Amygdala (tissue), 56 donors: ENCODE measurements around the gene HAUS8.
"Not testable (repeated sequence)": the region's sequence is repeated elsewhere in the genome, so short reads cannot be mapped to it uniquely, and the experiment has no call there.

ENCODE experiments used
- DNase-seq, 56 donors: peaks; one replicate each; lab custom pipeline; 2025; lab: John Stamatoyannopoulos, UW

Gene HAUS8, protein sequence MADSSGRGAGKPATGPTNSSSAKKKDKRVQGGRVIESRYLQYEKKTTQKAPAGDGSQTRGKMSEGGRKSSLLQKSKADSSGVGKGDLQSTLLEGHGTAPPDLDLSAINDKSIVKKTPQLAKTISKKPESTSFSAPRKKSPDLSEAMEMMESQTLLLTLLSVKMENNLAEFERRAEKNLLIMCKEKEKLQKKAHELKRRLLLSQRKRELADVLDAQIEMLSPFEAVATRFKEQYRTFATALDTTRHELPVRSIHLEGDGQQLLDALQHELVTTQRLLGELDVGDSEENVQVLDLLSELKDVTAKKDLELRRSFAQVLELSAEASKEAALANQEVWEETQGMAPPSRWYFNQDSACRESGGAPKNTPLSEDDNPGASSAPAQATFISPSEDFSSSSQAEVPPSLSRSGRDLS

DNA sequence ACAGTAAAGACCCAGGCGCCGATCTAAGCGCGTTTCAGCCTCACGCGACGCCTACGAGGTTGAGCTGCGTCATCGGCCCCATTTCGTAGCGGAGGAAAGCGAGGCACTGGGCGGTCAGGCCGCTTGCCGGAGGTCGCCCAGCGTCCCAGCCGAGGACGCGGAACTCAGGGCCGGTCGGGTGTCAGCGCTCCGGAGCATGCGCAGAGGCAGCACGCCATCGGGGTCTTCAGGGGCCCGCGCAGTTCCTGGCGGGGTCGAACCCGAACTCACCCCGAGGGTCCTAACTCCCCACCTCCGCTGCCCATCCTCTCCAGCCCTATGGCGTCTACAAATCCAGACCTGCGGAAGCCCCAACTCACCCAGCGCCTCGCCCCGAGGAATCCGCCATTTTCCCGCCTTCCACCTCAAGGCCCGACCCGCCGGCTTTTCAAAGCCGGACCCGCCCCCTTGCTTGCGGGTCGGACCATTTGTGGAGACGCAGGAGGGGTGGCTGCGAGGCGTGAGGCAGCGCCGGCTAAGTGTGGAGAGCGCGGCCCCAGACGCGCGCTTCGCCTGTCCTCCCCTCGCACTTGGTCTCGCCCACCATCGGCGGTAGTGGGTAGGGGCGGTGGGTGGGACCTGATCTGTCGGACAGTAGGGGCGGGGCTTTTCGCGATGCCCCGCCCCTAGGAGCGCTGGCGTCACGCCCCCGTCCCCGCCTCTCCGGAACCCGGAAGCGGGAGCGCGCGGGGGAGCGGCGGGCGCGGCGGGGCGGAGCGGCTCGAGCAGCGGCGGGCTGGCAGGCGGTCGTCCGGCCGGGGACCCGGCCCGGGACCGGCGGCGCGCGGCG, at the start of gene HAUS8, which contains the start of gene MYO9B:
Gene HAUS8, minus strand, starts transcription at position 418 of the 829 bp plus-strand sequence. Its CDS starts 30 bp downstream, at position 388.
Gene MYO9B, plus strand, starts transcription at position 743 of the 829 bp plus-strand sequence. CDS start 25,941 bp downstream, outside the sequence.
- DNase-seq, result peak; percentile 67 to 100 (median 98)

DNA sequence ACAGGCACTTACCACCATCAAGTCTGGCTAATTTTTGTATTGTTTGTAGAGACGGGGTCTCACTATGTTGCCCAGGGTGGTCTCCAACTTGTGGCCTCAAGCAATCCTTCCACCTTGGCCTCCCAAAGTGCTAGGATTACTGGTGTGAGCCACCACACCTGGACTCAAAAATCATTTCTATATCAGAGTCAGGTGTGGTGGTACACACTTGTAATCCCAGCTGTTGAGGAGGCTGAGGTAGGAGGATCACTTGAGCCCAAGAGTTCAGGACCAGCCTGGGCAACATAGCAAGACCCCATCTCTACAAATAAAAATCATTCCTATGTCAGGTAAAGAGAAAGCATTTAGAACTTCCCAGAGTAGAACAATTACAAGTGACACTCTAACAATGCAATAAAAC, 48.8 kb upstream of the HAUS8 start:
- DNase-seq, result no peak

DNA sequence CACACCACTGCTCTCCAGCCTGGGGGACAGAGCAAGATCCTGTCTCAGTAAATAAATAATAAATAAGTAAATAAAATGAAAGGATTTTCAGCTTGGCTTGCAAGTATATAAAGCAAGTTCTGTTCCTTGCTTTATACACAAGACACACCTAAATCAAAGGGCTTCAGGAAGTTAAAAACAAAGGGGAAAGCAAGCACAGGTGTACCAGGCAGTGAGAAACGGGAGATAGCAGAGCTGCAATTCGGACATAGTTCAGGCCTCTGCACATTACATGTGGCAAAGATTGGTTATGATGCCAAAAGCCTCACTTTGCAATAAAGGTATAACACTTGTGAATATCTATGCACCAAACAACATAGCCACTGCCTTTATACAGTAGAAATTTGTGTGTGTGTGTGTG, 47.8 kb upstream of the HAUS8 start:
- no peak for DNase-seq

DNA sequence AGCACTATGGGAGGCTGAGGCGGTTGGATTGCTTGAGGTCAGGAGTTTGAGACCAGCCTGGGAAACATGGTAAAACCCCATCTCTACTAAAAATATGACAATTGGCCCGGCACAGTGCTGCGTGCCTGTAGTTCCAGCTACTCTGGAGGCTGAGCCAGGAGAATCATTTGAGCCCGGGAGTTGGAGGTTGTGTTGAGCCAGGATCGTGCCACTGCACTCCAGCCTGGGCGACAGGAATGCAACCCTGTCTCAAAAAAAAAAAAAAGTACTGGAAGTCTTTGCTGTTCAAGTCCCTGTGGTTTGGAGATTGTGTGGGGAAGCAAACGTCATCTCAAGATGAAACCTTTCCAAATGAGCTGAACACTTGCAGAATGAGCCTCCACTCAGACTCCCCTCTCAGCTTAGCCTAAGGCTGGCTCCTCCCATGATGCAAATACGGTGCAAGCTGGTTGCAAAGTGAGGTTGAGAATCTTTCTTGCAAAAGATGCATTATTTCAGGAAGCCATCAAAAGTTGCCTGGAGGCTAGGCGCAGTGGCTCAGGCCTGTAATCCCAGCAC, 46.6 kb upstream of the HAUS8 start:
- DNase-seq, result no peak

DNA sequence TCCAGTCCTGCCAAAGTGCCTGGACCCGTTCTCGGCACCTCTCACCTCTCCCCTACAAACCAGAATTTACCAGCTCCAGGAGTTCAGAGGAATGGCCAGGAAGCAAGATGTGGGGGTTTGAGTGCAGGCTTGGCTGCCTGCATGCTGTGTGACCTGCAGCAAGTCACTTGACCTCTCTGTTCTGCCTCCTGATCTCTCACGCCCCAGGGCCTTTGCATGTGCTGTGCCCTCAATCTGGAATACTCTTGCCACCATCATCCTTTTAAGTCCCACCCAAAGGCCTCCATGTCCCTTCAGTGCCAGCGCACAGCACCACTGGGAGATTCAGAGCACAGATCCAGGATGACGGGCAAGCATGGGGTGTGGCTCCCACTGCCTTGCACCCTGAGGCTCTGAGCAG, 43.7 kb upstream of the HAUS8 start:
- DNase-seq, result no peak

DNA sequence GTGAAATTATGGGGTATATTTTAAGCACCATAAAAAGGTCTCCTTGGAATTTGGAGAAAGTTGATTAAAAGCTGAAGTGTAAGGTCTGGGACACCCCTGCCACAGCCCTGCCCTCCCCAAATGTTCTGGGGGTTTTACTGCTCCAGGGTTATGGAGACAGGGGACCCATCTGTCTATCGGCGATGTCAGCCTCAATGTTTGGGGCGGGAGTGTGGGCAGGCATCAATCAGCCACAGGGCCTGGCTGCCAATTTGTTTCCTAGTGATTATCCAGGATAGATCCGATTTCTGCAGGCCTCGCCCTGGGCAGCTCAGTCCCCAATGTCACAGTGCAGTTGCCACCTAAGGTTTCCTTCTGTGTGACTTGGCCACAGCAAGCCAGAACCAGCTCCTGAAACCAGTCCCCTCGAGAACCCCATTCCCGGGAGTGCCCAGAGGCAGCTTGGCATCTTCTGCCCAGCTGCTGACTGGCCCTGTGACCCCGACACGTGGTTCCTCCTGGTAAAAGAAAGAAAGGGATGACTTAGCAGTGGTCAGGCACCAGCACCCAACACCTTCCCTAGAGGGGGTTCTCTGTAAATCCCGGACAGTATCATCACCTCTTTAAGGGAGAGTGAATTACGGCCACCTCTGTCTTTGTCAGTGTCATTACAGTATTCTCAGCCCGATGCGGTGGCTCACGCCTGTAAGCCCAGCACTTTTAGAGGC, 41.9 kb upstream of the HAUS8 start:
- peak in 12 of 56 donors; percentile 3 to 33 (median 13) for DNase-seq

DNA sequence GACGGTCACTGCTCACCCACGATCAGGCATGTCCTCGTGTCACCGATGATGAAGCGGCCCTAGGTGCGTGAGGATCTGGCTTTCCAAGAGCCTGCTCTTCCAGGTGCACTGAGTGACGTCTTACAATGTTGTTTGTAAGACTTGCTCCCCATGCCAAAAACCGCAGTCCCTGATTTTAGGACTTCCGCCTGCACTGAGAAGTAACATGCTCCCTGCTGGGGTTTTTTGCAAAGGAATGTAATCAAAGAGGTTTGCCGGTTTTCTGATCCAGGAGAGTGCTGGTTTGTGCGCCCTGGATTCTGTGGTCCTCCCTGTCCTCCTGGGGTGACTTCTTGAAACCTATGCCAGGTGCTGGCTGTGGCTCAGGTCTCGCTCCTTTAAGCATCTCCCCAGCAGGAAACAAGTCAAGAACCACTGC, 39.2 kb upstream of the HAUS8 start:
- no peak for DNase-seq

DNA sequence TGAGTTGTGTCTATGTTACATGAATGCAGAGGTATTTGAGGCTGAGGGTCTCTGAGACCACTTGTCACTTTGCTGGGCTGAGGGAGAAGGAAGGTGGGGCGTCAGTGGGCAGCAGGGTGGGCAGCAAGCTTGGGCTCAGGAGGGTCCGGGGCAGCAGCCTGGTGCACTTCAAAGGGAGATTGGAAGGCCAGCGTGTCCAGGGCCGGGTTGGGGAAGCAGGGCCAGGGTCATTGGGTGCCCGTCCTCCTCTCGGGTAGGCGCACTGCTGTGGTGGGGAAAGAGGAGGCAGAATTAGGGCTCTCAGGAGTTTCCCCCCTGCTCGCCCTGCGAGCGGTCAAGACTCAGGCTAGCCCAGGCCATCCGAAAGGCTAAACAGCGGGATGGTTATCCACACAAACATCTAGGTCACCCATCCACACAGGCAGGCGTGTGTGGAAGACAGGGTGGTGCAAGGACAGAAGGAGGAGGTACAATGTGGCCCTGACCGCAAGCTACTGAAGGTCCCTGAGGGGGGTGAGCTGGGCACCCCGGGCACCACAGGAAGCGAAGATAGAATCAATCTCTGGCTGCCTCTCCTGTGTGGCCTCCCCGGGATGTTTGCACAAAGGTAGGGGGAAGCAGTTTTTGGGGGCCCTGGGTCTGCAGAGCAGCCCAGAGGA, 38.0 kb upstream of the HAUS8 start:
- no peak for DNase-seq

DNA sequence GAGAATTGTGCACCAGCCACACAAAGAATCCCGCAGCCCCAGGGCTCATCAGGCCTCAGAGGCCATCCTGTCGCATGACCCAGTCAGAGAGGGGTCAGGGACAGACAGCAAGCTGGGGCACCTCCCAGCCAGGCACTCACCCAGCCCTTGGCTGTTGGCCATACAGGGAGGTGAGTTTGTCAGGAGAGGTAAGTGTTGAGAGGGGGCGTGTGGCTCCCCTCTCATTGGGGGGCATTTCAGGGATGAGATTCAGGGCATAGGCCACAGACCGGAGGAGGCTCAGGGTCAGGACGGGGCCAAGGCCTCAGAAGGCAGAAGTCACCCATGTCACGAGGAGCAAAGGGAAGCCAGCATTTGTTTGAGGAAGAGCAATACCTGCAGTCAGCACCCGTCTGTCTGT, 37.4 kb upstream of the HAUS8 start:
- DNase-seq, result peak in 1 of 56 donors; percentile 29

DNA sequence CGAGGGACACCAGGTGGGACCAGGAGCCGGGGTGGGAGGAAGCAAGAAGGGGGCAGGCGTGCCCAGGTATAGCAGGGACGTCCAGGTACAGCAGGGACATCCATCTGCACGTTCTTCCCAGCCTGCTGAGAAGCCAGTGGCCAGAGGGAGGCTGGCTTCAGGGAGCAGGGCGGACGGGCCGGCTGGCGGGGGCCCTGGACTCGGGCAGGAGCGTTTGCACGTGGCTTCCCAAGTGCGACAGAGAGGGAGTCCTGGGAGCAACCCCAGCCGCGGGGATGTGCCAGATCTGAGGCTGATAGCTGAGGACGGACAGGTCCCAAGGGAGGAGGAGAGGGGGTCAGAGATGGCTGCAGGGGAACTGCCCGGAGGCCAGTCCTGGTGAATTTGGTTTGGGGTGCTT, 37.0 kb upstream of the HAUS8 start:
- no peak for DNase-seq

DNA sequence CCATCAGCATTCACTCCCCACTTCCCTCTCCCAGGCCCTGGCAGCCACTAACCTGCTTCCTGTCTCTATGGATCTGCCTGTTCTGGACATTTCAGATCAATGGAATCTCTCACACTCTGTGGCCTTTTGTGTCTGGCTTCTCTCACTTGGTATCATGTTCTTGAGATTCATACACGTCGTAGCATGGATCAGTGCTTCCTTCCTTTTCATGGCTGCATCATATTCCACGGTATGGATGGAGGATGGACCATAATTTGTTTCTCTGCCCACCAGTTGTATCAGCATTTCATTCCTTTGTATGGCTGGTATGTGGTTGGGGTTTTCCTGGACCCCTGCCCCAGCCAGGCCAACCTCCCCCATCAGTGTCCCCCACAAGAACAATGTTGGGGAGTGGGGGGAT, 36.5 kb upstream of the HAUS8 start:
- DNase-seq, result no peak

DNA sequence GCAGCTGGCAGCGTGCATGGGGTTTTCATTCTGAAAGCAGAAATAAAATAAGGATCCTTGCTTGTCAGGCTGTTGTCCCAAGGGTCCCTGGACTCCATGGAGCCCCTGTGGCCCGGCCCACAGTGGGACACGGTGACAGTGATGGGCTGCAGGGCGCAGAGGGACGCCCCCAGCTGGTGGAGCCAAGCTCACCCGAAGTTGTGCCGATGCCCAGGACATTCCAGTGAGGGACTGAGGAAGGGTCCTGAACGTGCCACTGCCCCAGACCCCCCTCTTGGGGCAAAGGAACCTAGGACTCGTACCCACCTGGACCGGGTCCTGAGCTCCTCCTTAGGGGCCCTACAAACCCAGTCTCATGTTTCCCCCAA, 35.3 kb upstream of the HAUS8 start:
- DNase-seq, result no peak

DNA sequence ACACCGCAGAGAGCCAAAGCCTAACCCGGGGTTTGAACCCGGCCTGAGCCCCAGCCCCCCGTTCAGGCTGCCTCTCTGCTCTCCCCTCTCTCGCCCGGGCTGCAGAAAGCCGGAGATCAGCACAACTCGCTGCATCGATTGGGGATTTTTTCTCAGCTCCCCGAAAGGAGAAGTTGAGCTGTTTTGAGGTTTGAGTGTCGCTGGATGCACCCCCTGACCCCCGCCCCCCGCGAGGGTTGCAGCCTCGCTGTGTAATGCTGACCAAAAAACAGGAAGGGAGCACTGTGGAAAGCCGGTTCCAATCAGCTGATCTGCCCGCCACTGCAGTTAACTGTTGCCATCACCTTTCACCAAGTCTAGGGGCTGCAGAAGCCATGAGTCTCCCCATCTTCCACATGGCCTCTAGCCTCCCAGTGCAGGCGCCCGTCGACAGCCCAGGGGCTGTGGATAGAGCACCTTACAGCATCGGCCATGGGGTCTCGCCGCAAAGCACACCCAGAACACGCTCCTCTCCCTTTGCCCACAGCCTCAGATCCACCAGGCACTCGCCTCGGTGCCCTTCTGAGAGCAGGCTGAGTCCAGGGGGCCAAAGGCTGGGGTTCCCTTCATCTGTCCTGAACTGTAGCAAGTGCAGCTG, 34.8 kb upstream of the HAUS8 start:
- DNase-seq, result peak in 24 of 56 donors; percentile 11 to 67 (median 27)

DNA sequence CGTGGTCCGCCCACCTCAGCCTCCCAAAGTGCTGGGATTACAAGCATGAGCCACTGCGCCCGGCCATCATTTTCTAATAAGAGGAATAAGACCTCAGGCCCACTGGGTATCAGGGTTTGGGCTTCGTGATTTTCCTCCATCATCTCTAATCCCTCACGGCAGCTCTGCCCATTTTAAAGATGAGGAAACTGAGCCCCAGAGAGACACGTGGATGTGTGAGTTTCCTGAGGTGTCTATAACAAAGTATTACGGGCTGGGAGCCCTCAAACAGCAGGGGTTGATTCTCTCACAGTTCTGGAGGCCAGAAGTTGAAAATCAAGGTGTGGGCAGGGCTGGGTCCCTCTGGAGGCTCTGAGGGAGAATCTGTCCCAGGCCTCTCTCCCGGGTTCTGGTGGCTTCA, 34.0 kb upstream of the HAUS8 start:
- no peak for DNase-seq

DNA sequence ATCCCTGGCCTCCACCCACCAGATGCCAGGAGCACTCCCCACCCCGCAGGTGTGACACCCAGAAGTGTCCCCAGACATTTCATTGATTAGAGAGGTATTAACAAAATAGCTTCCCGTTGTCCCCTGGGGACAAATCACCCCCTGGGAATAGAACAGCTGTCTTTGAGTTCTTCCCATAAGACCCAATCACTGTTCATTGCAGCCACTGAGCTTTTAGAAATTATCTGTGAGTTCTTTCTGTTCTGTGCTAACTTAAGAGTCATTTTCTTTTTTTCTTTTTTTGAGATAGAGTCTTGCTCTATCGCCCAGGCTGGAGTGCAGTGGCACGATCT, 33.2 kb upstream of the HAUS8 start:
- DNase-seq, result no peak

DNA sequence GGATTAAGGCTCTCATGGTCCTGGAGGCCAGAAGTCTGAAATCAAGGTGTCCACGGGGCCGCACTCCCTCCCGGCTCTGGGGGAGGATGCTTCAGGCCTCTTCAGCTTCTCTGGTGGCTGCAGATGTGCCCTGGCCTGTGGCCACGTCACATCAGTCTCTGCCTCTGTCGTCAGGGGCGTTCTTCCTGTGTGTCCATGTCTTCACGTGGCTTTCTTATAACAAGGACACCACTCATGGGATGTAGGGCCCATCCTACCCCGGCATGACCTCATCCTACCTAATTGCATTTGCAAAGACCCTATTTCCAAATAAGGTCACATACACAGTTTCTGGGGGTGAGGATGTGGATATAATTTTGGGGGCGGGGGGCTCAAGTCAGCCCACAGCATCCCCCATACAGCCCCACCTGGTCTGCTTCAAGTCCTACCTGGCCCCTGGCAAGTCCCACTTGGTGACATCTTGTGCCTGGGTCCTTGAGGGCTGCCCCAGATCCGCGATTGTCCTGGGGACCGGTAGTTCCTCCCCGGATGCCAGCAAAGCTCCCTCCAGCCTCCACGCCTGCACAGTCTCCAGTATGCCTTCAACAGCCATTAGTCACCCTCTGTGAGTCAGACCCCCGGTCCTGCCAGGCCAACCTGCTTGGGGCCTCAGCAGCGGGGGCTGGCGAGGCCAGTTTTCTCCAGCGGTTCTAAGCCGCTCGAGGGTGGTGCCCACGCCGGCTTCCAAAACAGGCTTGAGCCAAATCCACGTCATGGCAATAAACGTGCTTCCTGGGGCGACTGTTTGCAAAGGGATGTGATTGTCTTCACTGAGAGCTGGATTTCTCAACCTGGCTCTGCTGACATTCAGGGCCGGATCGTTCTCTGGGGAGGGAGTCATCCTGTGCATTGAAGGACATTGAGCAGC, 32.5 kb upstream of the HAUS8 start:
- DNase-seq, result peak in 26 of 56 donors; percentile 9 to 73 (median 30)

DNA sequence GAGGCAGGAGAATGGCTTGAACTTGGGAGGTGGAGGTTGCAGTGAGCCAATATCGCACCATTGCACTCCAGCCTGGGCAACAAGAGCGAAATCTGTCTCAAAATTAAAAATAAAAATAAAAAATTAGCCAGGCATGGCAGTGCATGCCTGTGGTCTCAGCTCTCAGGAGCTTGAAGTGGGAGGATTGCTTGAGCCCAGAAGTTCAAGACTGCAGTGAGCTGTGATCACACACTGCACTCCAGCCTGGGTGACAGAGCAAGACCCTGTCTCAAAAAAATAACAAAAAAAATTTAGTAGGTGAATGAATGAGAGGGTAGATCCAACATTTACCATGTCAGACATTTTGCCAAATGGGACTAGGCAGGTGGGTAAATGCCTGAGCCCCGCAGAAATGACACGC, 31.7 kb upstream of the HAUS8 start:
- not testable (repeated sequence) for DNase-seq

DNA sequence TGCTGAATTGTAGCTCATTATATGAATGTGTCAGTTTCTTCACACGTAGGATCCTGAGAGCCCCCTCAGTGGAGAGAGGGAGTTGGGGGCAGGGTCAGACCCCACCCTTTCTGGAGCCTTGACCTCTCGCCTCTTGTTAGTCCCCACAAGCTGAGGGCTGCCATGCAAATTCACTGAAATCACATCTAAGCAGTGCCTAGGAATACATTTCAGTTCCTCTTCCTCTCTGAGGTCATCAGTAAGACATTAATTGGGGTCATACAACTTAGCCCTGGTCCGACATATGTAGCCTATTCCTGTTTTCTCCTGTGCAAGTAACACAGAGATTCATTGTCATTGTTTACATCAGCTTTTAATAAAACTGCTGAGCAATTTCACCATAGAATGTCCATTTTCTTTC, 30.3 kb upstream of the HAUS8 start:
- no peak for DNase-seq

DNA sequence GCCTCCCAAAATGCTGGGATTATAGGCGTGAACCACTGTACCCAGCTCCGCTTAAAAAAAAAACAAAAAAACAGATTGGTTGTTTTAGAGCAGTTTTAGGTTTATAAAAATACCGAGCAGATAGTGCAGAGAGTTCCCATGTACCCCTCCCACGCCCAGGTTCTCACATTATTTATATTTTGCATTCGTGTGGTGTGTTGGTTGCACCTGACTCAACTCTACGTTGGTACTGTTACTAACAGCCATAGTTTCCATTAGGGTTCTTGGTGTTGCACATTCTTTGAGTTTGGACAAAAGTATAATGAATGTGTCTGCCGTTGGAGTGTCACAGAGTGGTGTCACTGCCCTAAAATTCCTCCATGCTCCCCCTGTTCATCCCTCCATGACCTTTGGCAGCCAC, 29.4 kb upstream of the HAUS8 start:
- peak in 4 of 56 donors; percentile 12 to 44 (median 14) for DNase-seq
